Calu3 (cell line): Measurements from ENCODE around the gene WFIKKN2. TPM values are rescaled to one million over a fixed set of nuclear protein-coding genes. Genes with fewer than 3 reads are reported as not detected.

Experiments
- BruUV-seq: library from RNA; stranded (reverse); fragments of 400-500 nt; replicated peaks from 2 replicates; lab custom pipeline; 2021; lab: Mats Ljungman, UMichigan
- CTCF ChIA-PET: fragments of 300-600 bp; sonication (Branson Sonifier 250); formaldehyde crosslinking; loops from one replicate; lab custom pipeline; 2022; ENCODE audit warnings: antibody characterized with exemption; lab: Charles Lee
- DNase-seq: peaks from one replicate; pipeline ENCODE4 v3.0.0; 2022
- H3K27ac Mint-ChIP-seq: one replicate; pipeline ENCODE4 v1.8.0; 2022; ENCODE audit warnings: mixed read lengths; ENCODE audit not compliant: unreplicated experiment
- H3K27me3 Mint-ChIP-seq: one replicate; pipeline ENCODE4 v1.8.0; 2022; ENCODE audit warnings: mixed read lengths; ENCODE audit not compliant: unreplicated experiment
- H3K36me3 Mint-ChIP-seq: one replicate; pipeline ENCODE4 v1.8.0; 2022; ENCODE audit warnings: mild to moderate bottlenecking, moderate library complexity, mixed read lengths; ENCODE audit not compliant: insufficient read depth, unreplicated experiment
- H3K4me1 Mint-ChIP-seq: one replicate; pipeline ENCODE4 v1.8.0; 2022; ENCODE audit warnings: mild to moderate bottlenecking, low read depth, mixed read lengths; ENCODE audit not compliant: unreplicated experiment
- H3K4me3 Mint-ChIP-seq: one replicate; pipeline ENCODE4 v1.8.0; 2022; ENCODE audit warnings: mild to moderate bottlenecking, low read depth, moderate library complexity, mixed read lengths; ENCODE audit not compliant: unreplicated experiment
- H3K9me3 Mint-ChIP-seq: one replicate; pipeline ENCODE4 v1.8.0; 2022; ENCODE audit warnings: low read depth, mixed read lengths; ENCODE audit not compliant: unreplicated experiment
- intact Hi-C: fragments of 100-400 bp; cut with micrococcal nuclease; formaldehyde crosslinking; loops from one replicate; pipeline ENCODE4 v1.10.0; 2022; ENCODE audit not compliant: unreplicated experiment
- total RNA-seq: library from RNA; stranded (reverse); gene quantifications from 2 replicates; pipeline ENCODE4 v1.2.3, GENCODE V29; 2022
- TF ChIP-seq, protein P1 (sequence below): fragments of 200-600 bp; IDR thresholded peaks from one replicate; pipeline ENCODE4 v1.8.0; 2022; ENCODE audit warnings: antibody characterized with exemption; ENCODE audit not compliant: unreplicated experiment

WFIKKN2 gene
- total RNA-seq, 1 experiment from 2014 or later, result not detected

DNA sequence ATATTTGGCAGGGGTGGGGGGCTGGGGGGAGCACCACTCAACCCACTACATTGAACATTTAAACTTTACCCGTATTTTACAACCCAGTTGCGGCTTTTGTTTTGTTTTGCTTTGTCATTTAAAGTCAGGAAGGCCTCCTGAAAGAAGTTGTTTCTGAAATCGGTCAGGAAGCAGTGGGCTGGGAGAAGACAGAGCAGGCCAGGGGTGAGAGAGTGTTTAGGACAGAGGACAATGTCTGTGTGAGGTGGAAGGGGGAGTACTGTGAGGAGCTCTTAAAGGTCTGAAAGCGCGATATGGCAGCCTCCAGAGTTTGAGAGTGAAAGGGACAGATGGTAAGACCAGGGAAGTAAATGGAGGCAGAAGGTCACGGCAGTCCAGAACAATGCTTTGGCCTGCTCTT is 6.1 kb upstream of the WFIKKN2 start:
- no peaks in the 10 kb centered on the region for H3K9me3 Mint-ChIP-seq
- H3K4me1 Mint-ChIP-seq, result no peaks in the 10 kb centered on the region
- CTCF ChIA-PET, result interaction anchor here (0.6 to 1.9 kb wide), 3 partner anchors 11 to 135 kb away, joined by 3 to 6 read pairs (median 4); no protein-coding TSS in a partner anchor
- intact Hi-C loops, result no loop called here
- no peak overlapping the region for H3K27ac Mint-ChIP-seq
- TF ChIP-seq, protein P1, sequence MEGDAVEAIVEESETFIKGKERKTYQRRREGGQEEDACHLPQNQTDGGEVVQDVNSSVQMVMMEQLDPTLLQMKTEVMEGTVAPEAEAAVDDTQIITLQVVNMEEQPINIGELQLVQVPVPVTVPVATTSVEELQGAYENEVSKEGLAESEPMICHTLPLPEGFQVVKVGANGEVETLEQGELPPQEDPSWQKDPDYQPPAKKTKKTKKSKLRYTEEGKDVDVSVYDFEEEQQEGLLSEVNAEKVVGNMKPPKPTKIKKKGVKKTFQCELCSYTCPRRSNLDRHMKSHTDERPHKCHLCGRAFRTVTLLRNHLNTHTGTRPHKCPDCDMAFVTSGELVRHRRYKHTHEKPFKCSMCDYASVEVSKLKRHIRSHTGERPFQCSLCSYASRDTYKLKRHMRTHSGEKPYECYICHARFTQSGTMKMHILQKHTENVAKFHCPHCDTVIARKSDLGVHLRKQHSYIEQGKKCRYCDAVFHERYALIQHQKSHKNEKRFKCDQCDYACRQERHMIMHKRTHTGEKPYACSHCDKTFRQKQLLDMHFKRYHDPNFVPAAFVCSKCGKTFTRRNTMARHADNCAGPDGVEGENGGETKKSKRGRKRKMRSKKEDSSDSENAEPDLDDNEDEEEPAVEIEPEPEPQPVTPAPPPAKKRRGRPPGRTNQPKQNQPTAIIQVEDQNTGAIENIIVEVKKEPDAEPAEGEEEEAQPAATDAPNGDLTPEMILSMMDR, result no peak
- H3K27me3 Mint-ChIP-seq, result peaks cover 27% of the 10 kb centered on the region
- no peak for DNase-seq
- no peak overlapping the region for H3K4me3 Mint-ChIP-seq
- BruUV-seq, result no TSS peak
- no peaks in the 10 kb centered on the region for H3K36me3 Mint-ChIP-seq

DNA sequence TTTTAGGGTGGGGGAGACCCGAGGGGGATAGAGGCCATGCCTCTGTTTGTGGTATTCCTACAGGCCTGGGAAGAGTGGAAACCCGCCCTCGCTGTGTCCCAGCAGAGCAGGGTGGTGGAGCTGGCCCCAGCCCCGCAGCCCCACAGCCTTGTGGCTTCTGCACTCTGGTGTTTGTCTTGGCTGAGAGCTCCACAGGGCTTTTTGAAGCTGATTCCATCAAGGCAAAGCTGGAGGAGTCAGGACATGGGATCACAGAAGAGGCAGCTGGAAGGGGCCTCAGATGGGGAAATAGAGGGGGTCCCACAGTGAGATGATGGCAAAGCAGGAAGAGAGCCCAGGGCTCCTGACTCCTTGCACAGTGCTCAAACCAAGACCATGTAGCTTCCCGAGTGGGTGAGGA is 5.0 kb upstream of the WFIKKN2 start:
- no peak overlapping the region for H3K4me3 Mint-ChIP-seq
- intact Hi-C loops, result no loop called here
- TF ChIP-seq, protein P1, result no peak
- CTCF ChIA-PET, result interaction anchor here (1.1 to 1.9 kb wide), 2 partner anchors 12 to 47 kb away, joined by 3 to 6 read pairs; no protein-coding TSS in a partner anchor
- no peaks in the 10 kb centered on the region for H3K4me1 Mint-ChIP-seq
- BruUV-seq, result no TSS peak
- no peak for DNase-seq
- H3K36me3 Mint-ChIP-seq, result no peaks in the 10 kb centered on the region
- no peaks in the 10 kb centered on the region for H3K9me3 Mint-ChIP-seq
- no peak overlapping the region for H3K27ac Mint-ChIP-seq
- H3K27me3 Mint-ChIP-seq, result peaks cover 38% of the 10 kb centered on the region

DNA sequence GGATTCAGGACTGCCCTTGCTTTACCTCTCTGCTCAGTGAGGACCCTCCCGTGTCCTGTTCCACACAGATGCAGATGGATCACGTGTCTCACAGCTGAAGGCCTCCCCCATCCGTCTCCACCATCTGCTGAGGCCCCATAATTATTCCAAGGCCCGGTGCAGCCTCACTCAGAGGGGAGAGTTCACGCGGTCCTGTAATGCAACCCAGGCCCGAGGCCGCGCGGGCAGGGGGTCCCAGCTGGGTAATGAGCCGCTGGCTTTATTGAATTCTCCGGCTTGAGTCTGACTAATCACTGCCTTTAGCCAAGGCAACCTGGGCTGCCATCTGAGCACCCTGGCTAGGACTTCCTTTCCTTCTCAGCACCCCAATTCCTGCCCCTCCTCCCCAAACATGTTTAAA is 4.4 kb upstream of the WFIKKN2 start:
- Mint-ChIP-seq H3K4me1 (no peaks in the 10 kb centered on the region), H3K4me3 (no peak overlapping the region), H3K9me3 (no peaks in the 10 kb centered on the region), H3K27me3 (peaks cover 44% of the 10 kb centered on the region), H3K27ac (no peak overlapping the region), H3K36me3 (no peaks in the 10 kb centered on the region)
- TF ChIP-seq, protein P1, result no peak
- CTCF ChIA-PET, result no interaction called here
- no TSS peak for BruUV-seq
- intact Hi-C loops, result no loop called here
- no peak for DNase-seq

DNA sequence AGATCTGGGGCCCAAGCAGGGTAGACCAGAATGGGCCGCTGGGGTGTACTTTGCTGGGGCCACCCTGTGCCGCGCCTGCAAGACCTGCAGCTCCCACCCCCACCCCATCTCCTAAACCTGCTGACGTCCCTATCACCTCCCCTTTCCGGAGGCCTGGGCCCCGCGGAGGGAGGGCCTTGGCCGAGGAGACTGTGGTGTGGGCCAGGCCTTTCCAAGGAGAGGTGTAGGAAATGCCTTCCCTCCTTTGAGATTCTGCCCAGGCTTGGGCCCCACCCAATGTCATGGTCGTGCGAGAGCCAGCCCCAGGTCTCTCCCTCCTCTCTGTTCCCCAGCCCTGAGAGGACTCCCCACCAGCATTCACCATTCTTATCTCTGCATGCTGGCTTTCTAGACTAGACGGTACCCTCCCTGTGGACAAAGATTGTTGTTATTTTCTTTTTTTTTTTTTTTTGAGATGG is 3.9 kb upstream of the WFIKKN2 start:
- H3K4me3 Mint-ChIP-seq, result no peak overlapping the region
- intact Hi-C loops, result no loop called here
- no peak for DNase-seq
- no peaks in the 10 kb centered on the region for H3K36me3 Mint-ChIP-seq
- CTCF ChIA-PET, result interaction anchor here (0.7 kb wide), 1 partner anchor 13 kb away, joined by 4 read pairs; no protein-coding TSS in a partner anchor
- peaks cover 49% of the 10 kb centered on the region for H3K27me3 Mint-ChIP-seq
- H3K9me3 Mint-ChIP-seq, result no peaks in the 10 kb centered on the region
- TF ChIP-seq, protein P1, result no peak
- no peak overlapping the region for H3K27ac Mint-ChIP-seq
- no peaks in the 10 kb centered on the region for H3K4me1 Mint-ChIP-seq
- BruUV-seq, result no TSS peak
